H9 (cell line): ENCODE results near the gene TK2. TPM values are rescaled to one million over a fixed set of nuclear protein-coding genes. Genes with fewer than 3 reads are reported as not detected.

Experiments
- DNase-seq: peaks from one replicate; pipeline ENCODE4 v3.0.0-alpha.2; 2017
- H2AFZ ChIP-seq: one replicate; pipeline ENCODE4 v1.6.1; 2013; ENCODE audit warnings: mild to moderate bottlenecking, low read length, control low read depth, moderate library complexity
- H2AK5ac ChIP-seq: 2 replicates; pipeline ENCODE4 v1.6.1; 2013; ENCODE audit warnings: low read length, control low read depth, mixed read lengths; ENCODE audit not compliant: insufficient read length
- H2BK120ac ChIP-seq: one replicate; pipeline ENCODE4 v1.6.1; 2013; ENCODE audit warnings: low read depth, mild to moderate bottlenecking, low read length, control low read depth, inconsistent platforms; ENCODE audit not compliant: poor library complexity, severe bottlenecking
- H2BK12ac ChIP-seq: 2 replicates; pipeline ENCODE4 v1.6.1; 2013; ENCODE audit warnings: low read length, control low read depth, mixed read lengths, low read depth; ENCODE audit not compliant: insufficient read length
- H2BK15ac ChIP-seq: 2 replicates; pipeline ENCODE4 v1.6.1; 2013; ENCODE audit warnings: low read depth, low read length, control low read depth
- H2BK20ac ChIP-seq: one replicate; pipeline ENCODE4 v1.6.1; 2013; ENCODE audit warnings: low read depth, mild to moderate bottlenecking, low read length, control low read depth, inconsistent platforms; ENCODE audit not compliant: poor library complexity, severe bottlenecking
- H2BK5ac ChIP-seq: 2 replicates; pipeline ENCODE4 v1.6.1; 2013; ENCODE audit warnings: low read length, control low read depth, mixed read lengths; ENCODE audit not compliant: insufficient read length
- H3K14ac ChIP-seq: 2 replicates; pipeline ENCODE4 v1.6.1; 2013; ENCODE audit warnings: low read length, control low read depth; ENCODE audit not compliant: insufficient read depth
- H3K18ac ChIP-seq: 2 replicates; pipeline ENCODE4 v1.6.1; 2013; ENCODE audit warnings: low read depth, mild to moderate bottlenecking, mixed read lengths, low read length, control low read depth; ENCODE audit not compliant: insufficient read length
- H3K23ac ChIP-seq: 2 replicates; pipeline ENCODE4 v1.6.1; 2013; ENCODE audit warnings: low read length, control low read depth, mixed read lengths, low read depth; ENCODE audit not compliant: insufficient read length
- H3K23me2 ChIP-seq: 2 replicates; pipeline ENCODE4 v1.6.1; 2013; ENCODE audit warnings: low read depth, mild to moderate bottlenecking, mixed read lengths, low read length, control low read depth; ENCODE audit not compliant: insufficient read length, poor library complexity, severe bottlenecking
- H3K27ac ChIP-seq: 2 replicates; pipeline ENCODE4 v1.5.1; 2013; ENCODE audit warnings: low read length, control low read depth, mixed read lengths, low read depth; ENCODE audit not compliant: insufficient read length
- H3K27me3 ChIP-seq: 2 replicates; pipeline ENCODE4 v1.6.1; 2013; ENCODE audit warnings: low read length, control low read depth, inconsistent platforms; ENCODE audit not compliant: insufficient read depth
- H3K4ac ChIP-seq: 2 replicates; pipeline ENCODE4 v1.6.1; 2013; ENCODE audit warnings: low read depth, mild to moderate bottlenecking, control low read depth, inconsistent platforms, low read length, moderate library complexity
- H3K4me1 ChIP-seq: 2 replicates; pipeline ENCODE4 v1.6.1; 2013; ENCODE audit warnings: low read length, control low read depth, inconsistent platforms; ENCODE audit not compliant: insufficient read depth
- H3K4me2 ChIP-seq: 2 replicates; pipeline ENCODE4 v1.6.1; 2013; ENCODE audit warnings: low read length, control low read depth, mixed read lengths; ENCODE audit not compliant: insufficient read length, insufficient read depth
- H3K56ac ChIP-seq: 2 replicates; pipeline ENCODE4 v1.6.1; 2013; ENCODE audit warnings: low read depth, mild to moderate bottlenecking, mixed read lengths, low read length, control low read depth; ENCODE audit not compliant: insufficient read length
- H3K79me1 ChIP-seq: 2 replicates; pipeline ENCODE4 v1.6.1; 2013; ENCODE audit warnings: low read depth, mild to moderate bottlenecking, moderate library complexity, low read length, control low read depth, inconsistent platforms; ENCODE audit not compliant: insufficient read depth, poor library complexity, severe bottlenecking
- H3K79me2 ChIP-seq: 2 replicates; pipeline ENCODE4 v1.6.1; 2013; ENCODE audit warnings: low read length, control low read depth, inconsistent platforms; ENCODE audit not compliant: insufficient read depth
- H3K9ac ChIP-seq: 2 replicates; pipeline ENCODE4 v1.6.1; 2013; ENCODE audit warnings: low read length, control low read depth, mixed read lengths; ENCODE audit not compliant: insufficient read length; ENCODE audit errors: extremely low read depth
- H3K9me3 ChIP-seq: one replicate; pipeline ENCODE4 v1.6.1; 2013; ENCODE audit warnings: low read depth, low read length, inconsistent platforms; ENCODE audit not compliant: control insufficient read depth
- H3T11ph ChIP-seq: one replicate; pipeline ENCODE4 v1.6.1; 2013; ENCODE audit warnings: mild to moderate bottlenecking, low read length, control low read depth, inconsistent platforms
- H4K20me1 ChIP-seq: one replicate; pipeline ENCODE4 v1.6.1; 2013; ENCODE audit not compliant: control insufficient read depth, insufficient read length, insufficient read depth
- H4K5ac ChIP-seq: 2 replicates; pipeline ENCODE4 v1.6.1; 2013; ENCODE audit warnings: low read depth, mild to moderate bottlenecking, mixed read lengths, low read length, control low read depth; ENCODE audit not compliant: insufficient read length
- H4K8ac ChIP-seq: replicated peaks from 2 replicates; pipeline ENCODE4 v1.6.1; 2013; ENCODE audit warnings: low read length, control low read depth, mixed read lengths, low read depth; ENCODE audit not compliant: insufficient read length
- H4K91ac ChIP-seq: 2 replicates; pipeline ENCODE4 v1.6.1; 2013; ENCODE audit warnings: low read depth, mild to moderate bottlenecking, moderate library complexity, mixed read lengths, low read length, control low read depth; ENCODE audit not compliant: insufficient read length
- H3K27ac Mint-ChIP-seq, 3 experiments: 2 replicates in 2 of 3; 3 replicates in 1 of 3; pipeline ENCODE4 v1.8.0; 2020 to 2021; ENCODE audit warnings: mixed read lengths in 3 of 3, mild to moderate bottlenecking in 1 of 3, moderate library complexity in 1 of 3
- H3K27me3 Mint-ChIP-seq: 2 replicates; pipeline ENCODE4 v1.8.0; 2021; ENCODE audit warnings: low read depth, mild to moderate bottlenecking, moderate library complexity, mixed read lengths
- H3K36me3 Mint-ChIP-seq, 3 experiments: 2 replicates in 2 of 3; 3 replicates in 1 of 3; pipeline ENCODE4 v1.8.0; 2020 to 2021; ENCODE audit warnings: low read depth in 3 of 3, mixed read lengths in 3 of 3; ENCODE audit not compliant: insufficient read depth in 1 of 3
- H3K4me1 Mint-ChIP-seq, 2 experiments: 2 replicates each; pipeline ENCODE4 v1.8.0; 2020; ENCODE audit warnings: mixed read lengths in 2 of 2
- H3K4me3 Mint-ChIP-seq, 2 experiments: 2 replicates in 1 of 2; 3 replicates in 1 of 2; pipeline ENCODE4 v1.8.0; 2020 to 2021; ENCODE audit warnings: mild to moderate bottlenecking in 2 of 2, mixed read lengths in 2 of 2, moderate library complexity in 1 of 2
- H3K9me3 Mint-ChIP-seq, 2 experiments: 2 replicates in 1 of 2; 3 replicates in 1 of 2; pipeline ENCODE4 v1.8.0; 2020; ENCODE audit warnings: mild to moderate bottlenecking in 2 of 2, mixed read lengths in 2 of 2, moderate library complexity in 1 of 2
- WGBS: extraction: QIAGEN DNeasy Blood & Tissue Kit; methylation state at CpG from one replicate; pipeline ENCODE4 v1.1.7; 2013; ENCODE audit warnings: missing lambda C conversion rate, low lambda C conversion rate, mixed read lengths; ENCODE audit not compliant: insufficient read length; ENCODE audit errors: extremely low coverage; 5-methylcytosine and 5-hydroxymethylcytosine counted together
- total RNA-seq: library from RNA; stranded (reverse); gene quantifications from 2 replicates; pipeline ENCODE4 v1.2.1, GENCODE V29; 2021
- TF ChIP-seq, protein P1 (sequence below): fragments of 200-600 bp; sonication (generic); conservative IDR thresholded peaks from 3 replicates; pipeline ENCODE4 v1.8.0; 2021; ENCODE audit warnings: antibody characterized with exemption, mild to moderate bottlenecking

TK2 gene
- total RNA-seq, 1 experiment from 2014 or later, result 5.2 TPM

DNA sequence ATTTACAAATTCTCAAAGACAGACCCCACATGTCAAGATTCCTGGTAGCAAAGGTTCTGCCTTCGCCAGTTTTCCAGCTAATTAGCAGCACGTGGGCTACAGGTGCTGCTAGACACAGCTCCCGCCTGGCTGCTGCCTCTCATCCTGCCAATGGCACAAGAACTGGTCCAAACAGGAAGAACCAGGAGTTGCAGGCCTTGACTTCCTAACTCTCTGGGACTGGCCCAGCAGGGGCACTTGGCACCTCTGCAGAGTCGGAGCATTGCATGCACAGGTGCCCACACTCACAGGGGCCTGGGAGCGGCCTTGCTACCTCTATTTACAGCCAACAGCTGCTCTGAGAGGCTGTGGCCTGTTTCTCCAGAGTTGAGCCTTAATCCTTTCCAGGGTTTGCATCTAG, 39.6 kb downstream of the TK2 start:
- H3K23me2 ChIP-seq, result no peaks in the 10 kb centered on the region
- no peak overlapping the region for H3K27ac ChIP-seq
- no peak overlapping the region for H2BK120ac ChIP-seq
- no peak overlapping the region for H3K23ac ChIP-seq
- peaks cover 2 to 3% of the 10 kb centered on the region in 2 experiments; a peak in 2 of 5 replicates for H3K9me3 Mint-ChIP-seq
- peaks cover 29 to 38% of the 10 kb centered on the region in 2 experiments for H3K4me1 Mint-ChIP-seq
- no peaks in the 10 kb centered on the region for H4K20me1 ChIP-seq
- no CpG with 5 or more reads among the region's 5 CpGs for WGBS
- H3K9ac ChIP-seq, result no peak overlapping the region
- H3K14ac ChIP-seq, result no peak overlapping the region
- H2AK5ac ChIP-seq, result no peak overlapping the region
- no peak overlapping the region for H2BK5ac ChIP-seq
- H3K79me2 ChIP-seq, result no peaks in the 10 kb centered on the region
- peak; percentile 27 for DNase-seq
- TF ChIP-seq, protein P1, sequence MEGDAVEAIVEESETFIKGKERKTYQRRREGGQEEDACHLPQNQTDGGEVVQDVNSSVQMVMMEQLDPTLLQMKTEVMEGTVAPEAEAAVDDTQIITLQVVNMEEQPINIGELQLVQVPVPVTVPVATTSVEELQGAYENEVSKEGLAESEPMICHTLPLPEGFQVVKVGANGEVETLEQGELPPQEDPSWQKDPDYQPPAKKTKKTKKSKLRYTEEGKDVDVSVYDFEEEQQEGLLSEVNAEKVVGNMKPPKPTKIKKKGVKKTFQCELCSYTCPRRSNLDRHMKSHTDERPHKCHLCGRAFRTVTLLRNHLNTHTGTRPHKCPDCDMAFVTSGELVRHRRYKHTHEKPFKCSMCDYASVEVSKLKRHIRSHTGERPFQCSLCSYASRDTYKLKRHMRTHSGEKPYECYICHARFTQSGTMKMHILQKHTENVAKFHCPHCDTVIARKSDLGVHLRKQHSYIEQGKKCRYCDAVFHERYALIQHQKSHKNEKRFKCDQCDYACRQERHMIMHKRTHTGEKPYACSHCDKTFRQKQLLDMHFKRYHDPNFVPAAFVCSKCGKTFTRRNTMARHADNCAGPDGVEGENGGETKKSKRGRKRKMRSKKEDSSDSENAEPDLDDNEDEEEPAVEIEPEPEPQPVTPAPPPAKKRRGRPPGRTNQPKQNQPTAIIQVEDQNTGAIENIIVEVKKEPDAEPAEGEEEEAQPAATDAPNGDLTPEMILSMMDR, result no peak
- H3K27ac Mint-ChIP-seq, result no peak overlapping the region; a peak in 1 of 7 replicates
- H3K4me3 Mint-ChIP-seq, result no peak overlapping the region
- no peak overlapping the region for H4K91ac ChIP-seq
- H2BK15ac ChIP-seq, result no peak overlapping the region
- H2BK12ac ChIP-seq, result no peak overlapping the region
- no peak overlapping the region for H3T11ph ChIP-seq
- H3K9me3 ChIP-seq, result no peaks in the 10 kb centered on the region
- no peak overlapping the region for H3K4ac ChIP-seq
- H3K36me3 Mint-ChIP-seq, result peaks cover 6 to 17% (median 11%) of the 10 kb centered on the region in 3 experiments; a peak in 5 of 7 replicates
- no peak overlapping the region for H2BK20ac ChIP-seq
- H3K27me3 ChIP-seq, result no peaks in the 10 kb centered on the region
- peaks cover 4% of the 10 kb centered on the region; the same call in 1 of the 2 replicates for H3K4me1 ChIP-seq
- no peak overlapping the region for H4K5ac ChIP-seq
- H2AFZ ChIP-seq, result no peak overlapping the region
- no peak overlapping the region for H3K18ac ChIP-seq
- H3K27me3 Mint-ChIP-seq, result peaks cover 11% of the 10 kb centered on the region
- no peak overlapping the region for H3K56ac ChIP-seq
- H3K4me2 ChIP-seq, result no peak overlapping the region
- no peaks in the 10 kb centered on the region for H3K79me1 ChIP-seq
- H4K8ac ChIP-seq, result no peak overlapping the region
